Measurements from ENCODE around the gene ZNF761. TPM values are rescaled to one million over a fixed set of nuclear protein-coding genes. Genes with fewer than 3 reads are reported as not detected.

ZNF761 gene
- total and polyA plus RNA-seq, 2 of the 13 experiments (the other 11 are each of a cell fraction or from before 2014, with no cell fraction given), result 11.6 to 16.2 TPM

GRCh38 chr19:53394522-53394973 lies 37.2 kb upstream of the ZNF761 start (continued):
- TF ChIP-seq ZGPAT (CRISPR knock-in tag; IDR thresholded peaks at IDR 0.05) (no peak), GATA4 (IDR thresholded peaks at IDR 0.05; ENCODE audit: borderline replicate concordance, low read depth) (no peak), ZNF761 (CRISPR knock-in tag; conservative IDR thresholded peaks at IDR 0.05) (no peak), STAG1 (CRISPR knock-in tag; IDR thresholded peaks at IDR 0.05) (no peak), ZNF766 (CRISPR knock-in tag; IDR thresholded peaks at IDR 0.05; ENCODE audit: borderline replicate concordance) (0 out of 2 replicates have a peak, but pooled peaks have one; percentile 5), AHDC1 (CRISPR knock-in tag; IDR thresholded peaks at IDR 0.05; ENCODE audit: borderline replicate concordance) (no peak), REPIN1 (CRISPR knock-in tag; IDR thresholded peaks at IDR 0.05; ENCODE audit: borderline replicate concordance, low read depth) (no peak; the same call in 1 of the 2 replicates), ZNF792 (CRISPR knock-in tag; IDR thresholded peaks at IDR 0.05) (no peak; the same call in 1 of the 2 replicates), ZBTB25 (CRISPR knock-in tag; IDR thresholded peaks at IDR 0.05) (no peak), MEIS1 (CRISPR knock-in tag; IDR thresholded peaks at IDR 0.05; ENCODE audit: borderline replicate concordance) (no peak), ASH2L (IDR thresholded peaks at IDR 0.05; ENCODE audit: insufficient read length, low read depth, low read length) (no peak), NRL (CRISPR knock-in tag; IDR thresholded peaks at IDR 0.05; ENCODE audit: borderline replicate concordance) (no peak), ZNF329 (CRISPR knock-in tag; IDR thresholded peaks at IDR 0.05; ENCODE audit: low read depth) (no peak), HDAC2 (CRISPR knock-in tag; IDR thresholded peaks at IDR 0.05) (no peak; the same call in 1 of the 2 replicates), ZNF607 (CRISPR knock-in tag; IDR thresholded peaks at IDR 0.05; ENCODE audit: borderline replicate concordance) (no peak), ZSCAN9 (CRISPR knock-in tag; IDR thresholded peaks at IDR 0.05; ENCODE audit: borderline replicate concordance) (no peak), ZFX (CRISPR knock-in tag; IDR thresholded peaks at IDR 0.05; ENCODE audit: low read depth) (no peak), E2F2 (CRISPR knock-in tag; IDR thresholded peaks at IDR 0.05; ENCODE audit: borderline replicate concordance) (0 out of 2 replicates have a peak, but pooled peaks have one; percentile 80)

Data from HepG2 (cell line).